Measurements from ENCODE around the gene ABCC3.

The ABCC3 gene

GRCh38 chr17:50728881-50729765, 94.4 kb downstream of the ABCC3 start:
- DNase-seq (ENCODE audit: low read depth in 2 of 2, low spot score in 1 of 2): no peak

- DNase-seq (ENCODE audit: low read depth in 2 of 2, low spot score in 1 of 2): no peak
Measured at GRCh38 chr17:50731575-50732460, 97.1 kb downstream of the ABCC3 start.

- DNase-seq (ENCODE audit: low read depth in 2 of 2, low spot score in 1 of 2): no peak
Measured at GRCh38 chr17:50735287-50735686, 100.6 kb downstream of the ABCC3 start.

- DNase-seq (ENCODE audit: low read depth in 2 of 2, low spot score in 1 of 2): no peak
Measured at GRCh38 chr17:50737118-50737698, 102.5 kb downstream of the ABCC3 start.

- DNase-seq (ENCODE audit: low read depth in 2 of 2, low spot score in 1 of 2): no peak
Measured at GRCh38 chr17:50739098-50739497, 104.4 kb downstream of the ABCC3 start.
